HEK293 (cell line): ENCODE measurements around the gene GMCL1.

ENCODE experiments used
- BCL11A ChIP-seq: fragments of 450-650 bp; formaldehyde crosslinking; IDR thresholded peaks from 2 replicates; pipeline ENCODE4 v1.5.1; 2016; ENCODE audit warnings: low read depth, missing biosample characterization, missing genetic modification characterization
- CTCF ChIP-seq: fragments of 450-650 bp; formaldehyde crosslinking; IDR thresholded peaks from 2 replicates; pipeline ENCODE4 v1.5.1; 2016; ENCODE audit warnings: missing biosample characterization, missing genetic modification characterization
- ZNF138 ChIP-seq: fragments of 450-650 bp; formaldehyde crosslinking; IDR thresholded peaks from 2 replicates; pipeline ENCODE4 v1.5.1; 2016; ENCODE audit warnings: missing biosample characterization, missing genetic modification characterization, borderline replicate concordance
- ZNF155 ChIP-seq: fragments of 450-650 bp; formaldehyde crosslinking; IDR thresholded peaks from 2 replicates; pipeline ENCODE4 v1.5.1; 2016; ENCODE audit warnings: missing biosample characterization, missing genetic modification characterization
- ZNF184 ChIP-seq: fragments of 450-650 bp; IDR thresholded peaks from 2 replicates; pipeline ENCODE4 v1.5.1; 2018; ENCODE audit warnings: missing biosample characterization, mild to moderate bottlenecking, missing genetic modification characterization

GRCh38 chr2:69917852-69918251, 88.4 kb downstream of the GMCL1 start:
- TF ChIP-seq CTCF (tag by site-specific recombination) (no peak), ZNF155 (tag by site-specific recombination) (no peak), ZNF138 (tag by site-specific recombination) (no peak), ZNF184 (tag by site-specific recombination) (no peak), BCL11A (tag by site-specific recombination) (no peak)
